Trophoblast cell (in vitro differentiated cells and primary cell): ENCODE data around the gene TSHZ1.

Experiments used
- DNase-seq, 2 donors: peaks; one replicate each; pipeline ENCODE4 v3.0.0-alpha.2; 2016
- H2AFZ ChIP-seq: 2 replicates; pipeline ENCODE4 v1.6.1; 2013; ENCODE audit warnings: low read length, moderate library complexity, mild to moderate bottlenecking; ENCODE audit not compliant: insufficient read depth, poor library complexity
- H2AK5ac ChIP-seq: 2 replicates; pipeline ENCODE4 v1.6.1; 2013; ENCODE audit warnings: mild to moderate bottlenecking, low read length
- H2BK120ac ChIP-seq: 2 replicates; pipeline ENCODE4 v1.6.1; 2013; ENCODE audit warnings: low read length, mild to moderate bottlenecking, moderate library complexity; ENCODE audit not compliant: insufficient read depth, poor library complexity
- H2BK12ac ChIP-seq: 2 replicates; pipeline ENCODE4 v1.6.1; 2013; ENCODE audit warnings: mild to moderate bottlenecking, low read length, moderate library complexity
- H2BK5ac ChIP-seq: 2 replicates; pipeline ENCODE4 v1.6.1; 2013; ENCODE audit warnings: low read length, low read depth, moderate library complexity, mild to moderate bottlenecking; ENCODE audit not compliant: poor library complexity
- H3K14ac ChIP-seq: 2 replicates; pipeline ENCODE4 v1.6.1; 2013; ENCODE audit warnings: mild to moderate bottlenecking, low read length
- H3K18ac ChIP-seq: 2 replicates; pipeline ENCODE4 v1.6.1; 2013; ENCODE audit warnings: mild to moderate bottlenecking, low read length
- H3K23ac ChIP-seq: 2 replicates; pipeline ENCODE4 v1.6.1; 2013; ENCODE audit warnings: low read length
- H3K27ac ChIP-seq: 2 replicates; pipeline ENCODE4 v1.5.1; 2013; ENCODE audit warnings: low read depth, mild to moderate bottlenecking, inconsistent platforms, low read length, moderate library complexity
- H3K27me3 ChIP-seq: 2 replicates; pipeline ENCODE4 v1.6.1; 2013; ENCODE audit warnings: inconsistent platforms, mild to moderate bottlenecking, low read length, moderate library complexity; ENCODE audit not compliant: insufficient read depth
- H3K36me3 ChIP-seq, 2 experiments: 1 replicate in 1 of 2; 2 replicates in 1 of 2; pipeline ENCODE4 v1.6.1; 2013; ENCODE audit warnings: low read length in 2 of 2, mild to moderate bottlenecking in 2 of 2, moderate library complexity in 1 of 2; ENCODE audit not compliant: insufficient read depth in 2 of 2, control insufficient read depth in 1 of 2
- H3K4ac ChIP-seq: 2 replicates; pipeline ENCODE4 v1.6.1; 2013; ENCODE audit warnings: low read depth, mild to moderate bottlenecking, low read length, moderate library complexity
- H3K4me1 ChIP-seq, 2 experiments: 1 replicate in 1 of 2; 2 replicates in 1 of 2; pipeline ENCODE4 v1.6.1; 2013; ENCODE audit warnings: low read length in 2 of 2, mild to moderate bottlenecking in 2 of 2, moderate library complexity in 1 of 2; ENCODE audit not compliant: insufficient read depth in 2 of 2, control insufficient read depth in 1 of 2
- H3K4me2 ChIP-seq: 2 replicates; pipeline ENCODE4 v1.6.1; 2013; ENCODE audit warnings: inconsistent platforms, mild to moderate bottlenecking, low read length, moderate library complexity
- H3K4me3 ChIP-seq: 2 replicates; pipeline ENCODE4 v1.5.1; 2013; ENCODE audit warnings: mild to moderate bottlenecking, low read depth, low read length, inconsistent platforms
- H3K79me1 ChIP-seq: one replicate; pipeline ENCODE4 v1.6.1; 2013; ENCODE audit warnings: low read length
- H3K79me2 ChIP-seq: 2 replicates; pipeline ENCODE4 v1.6.1; 2013; ENCODE audit warnings: low read length, mild to moderate bottlenecking; ENCODE audit not compliant: control insufficient read depth, insufficient read depth, poor library complexity
- H3K9ac ChIP-seq: 2 replicates; pipeline ENCODE4 v1.6.1; 2013; ENCODE audit warnings: mild to moderate bottlenecking, low read length
- H3K9me3 ChIP-seq: 2 replicates; pipeline ENCODE4 v1.6.1; 2013; ENCODE audit warnings: low read depth, mild to moderate bottlenecking, control low read depth, inconsistent platforms, low read length; ENCODE audit not compliant: insufficient read depth
- H4K12ac ChIP-seq: 2 replicates; pipeline ENCODE4 v1.6.1; 2013; ENCODE audit warnings: low read depth, mild to moderate bottlenecking, low read length, moderate library complexity
- H4K8ac ChIP-seq: 2 replicates; pipeline ENCODE4 v1.6.1; 2013; ENCODE audit warnings: low read depth, mild to moderate bottlenecking, low read length, moderate library complexity
- H4K91ac ChIP-seq: one replicate; pipeline ENCODE4 v1.6.1; 2013; ENCODE audit warnings: low read depth, mild to moderate bottlenecking, low read length, moderate library complexity
- WGBS: extraction: QIAGEN DNeasy Blood & Tissue Kit; methylation state at CpG from one replicate; pipeline ENCODE4 v1.1.7; 2013; ENCODE audit warnings: missing lambda C conversion rate; ENCODE audit not compliant: insufficient read length, insufficient coverage; ENCODE audit errors: extremely low coverage; 5-methylcytosine and 5-hydroxymethylcytosine counted together

The TSHZ1 gene

GRCh38 chr18:75316223-75316622 lies 105.6 kb downstream of the TSHZ1 start:
- Histone ChIP-seq H3K4me2 (no peak overlapping the region), H3K14ac (no peak overlapping the region), H3K27me3 (no peaks in the 10 kb centered on the region), H2BK5ac (no peak overlapping the region), H3K4ac (no peak overlapping the region), H3K79me1 (no peaks in the 10 kb centered on the region), H3K9me3 (peaks cover 2% of the 10 kb centered on the region), H3K36me3 (no peaks in the 10 kb centered on the region), H2BK12ac (no peak overlapping the region), H3K18ac (no peak overlapping the region), H2AK5ac (no peak overlapping the region), H3K4me3 (no peak overlapping the region), H2AFZ (no peak overlapping the region), H3K4me1 (no peaks in the 10 kb centered on the region), H3K9ac (no peak overlapping the region), H3K23ac (no peak overlapping the region), H4K91ac (no peak overlapping the region), H2BK120ac (no peak overlapping the region), H4K8ac (no peak overlapping the region), H4K12ac (no peak overlapping the region), H3K27ac (no peak overlapping the region), H3K79me2 (no peaks in the 10 kb centered on the region)
- DNase-seq, result no peak
- WGBS, result no CpG with 5 or more reads among the region's 10 CpGs

- no CpG with 5 or more reads among the region's 8 CpGs for WGBS
- no peak overlapping the region for H2BK5ac ChIP-seq
- no peaks in the 10 kb centered on the region for H3K27me3 ChIP-seq
- no peak overlapping the region for H4K12ac ChIP-seq
- peaks cover 2% of the 10 kb centered on the region for H3K9me3 ChIP-seq
- no peak overlapping the region for H3K23ac ChIP-seq
- H3K9ac ChIP-seq, result no peak overlapping the region
- no peak overlapping the region for H3K27ac ChIP-seq
- H2AFZ ChIP-seq, result no peak overlapping the region
- H3K79me2 ChIP-seq, result no peaks in the 10 kb centered on the region
- H2AK5ac ChIP-seq, result no peak overlapping the region
- no peak overlapping the region for H3K4me2 ChIP-seq
- no peaks in the 10 kb centered on the region for H3K36me3 ChIP-seq
- no peaks in the 10 kb centered on the region for H3K4me1 ChIP-seq
- no peak overlapping the region for H3K4me3 ChIP-seq
- H4K91ac ChIP-seq, result no peak overlapping the region
- no peak overlapping the region for H3K18ac ChIP-seq
- H2BK12ac ChIP-seq, result no peak overlapping the region
- no peaks in the 10 kb centered on the region for H3K79me1 ChIP-seq
- no peak overlapping the region for H4K8ac ChIP-seq
- no peak overlapping the region for H3K4ac ChIP-seq
- H2BK120ac ChIP-seq, result no peak overlapping the region
- H3K14ac ChIP-seq, result no peak overlapping the region
- DNase-seq, result no peak
Observed at GRCh38 chr18:75316826-75317225, 106.2 kb downstream of the TSHZ1 start.

GRCh38 chr18:75317300-75317699 lies 106.7 kb downstream of the TSHZ1 start:
- DNase-seq, result no peak
- H3K4ac ChIP-seq, result no peak overlapping the region
- H2AFZ ChIP-seq, result no peak overlapping the region
- H2AK5ac ChIP-seq, result no peak overlapping the region
- H3K79me2 ChIP-seq, result no peaks in the 10 kb centered on the region
- WGBS, result no CpG with 5 or more reads among the region's 17 CpGs
- H3K4me3 ChIP-seq, result no peak overlapping the region
- no peak overlapping the region for H2BK120ac ChIP-seq
- no peak overlapping the region for H3K9ac ChIP-seq
- no peak overlapping the region for H3K23ac ChIP-seq
- H4K8ac ChIP-seq, result no peak overlapping the region
- no peaks in the 10 kb centered on the region for H3K79me1 ChIP-seq
- no peak overlapping the region for H4K12ac ChIP-seq
- no peaks in the 10 kb centered on the region for H3K36me3 ChIP-seq
- H3K4me2 ChIP-seq, result no peak overlapping the region
- H3K9me3 ChIP-seq, result peaks cover 2% of the 10 kb centered on the region
- H3K18ac ChIP-seq, result no peak overlapping the region
- no peak overlapping the region for H3K14ac ChIP-seq
- H2BK12ac ChIP-seq, result no peak overlapping the region
- H3K27me3 ChIP-seq, result no peaks in the 10 kb centered on the region
- H3K27ac ChIP-seq, result no peak overlapping the region
- H3K4me1 ChIP-seq, result no peaks in the 10 kb centered on the region
- no peak overlapping the region for H2BK5ac ChIP-seq
- no peak overlapping the region for H4K91ac ChIP-seq

- H3K4me3 ChIP-seq, result no peak overlapping the region
- no peaks in the 10 kb centered on the region for H3K79me1 ChIP-seq
- H2AFZ ChIP-seq, result no peak overlapping the region
- no peak overlapping the region for H3K9ac ChIP-seq
- no peak overlapping the region for H3K14ac ChIP-seq
- WGBS, result no CpG with 5 or more reads among the region's 11 CpGs
- no peaks in the 10 kb centered on the region for H3K79me2 ChIP-seq
- H3K36me3 ChIP-seq, result no peaks in the 10 kb centered on the region
- H3K27me3 ChIP-seq, result no peaks in the 10 kb centered on the region
- H3K4me2 ChIP-seq, result no peak overlapping the region
- H3K18ac ChIP-seq, result no peak overlapping the region
- H2BK120ac ChIP-seq, result no peak overlapping the region
- DNase-seq, result no peak
- no peak overlapping the region for H2BK12ac ChIP-seq
- H4K8ac ChIP-seq, result no peak overlapping the region
- no peak overlapping the region for H2BK5ac ChIP-seq
- no peaks in the 10 kb centered on the region for H3K4me1 ChIP-seq
- H2AK5ac ChIP-seq, result no peak overlapping the region
- H3K23ac ChIP-seq, result no peak overlapping the region
- no peak overlapping the region for H3K4ac ChIP-seq
- H3K27ac ChIP-seq, result no peak overlapping the region
- peaks cover 2% of the 10 kb centered on the region for H3K9me3 ChIP-seq
- no peak overlapping the region for H4K91ac ChIP-seq
- no peak overlapping the region for H4K12ac ChIP-seq
Observed at GRCh38 chr18:75317703-75318102, 107.1 kb downstream of the TSHZ1 start.
